HL-60/S4 treated with retinoic acid at 250 ng/mL for 4 days and 3 days (cell line): ENCODE results near the gene SLC66A1.

Source experiments
- in situ Hi-C: fragments of 300-500 bp; cut with MboI; formaldehyde crosslinking; loops from 2 replicates; pipeline ENCODE4 v1.7.0; 2022; ENCODE audit warnings: low sequenced_read_pairs

Gene SLC66A1

DNA sequence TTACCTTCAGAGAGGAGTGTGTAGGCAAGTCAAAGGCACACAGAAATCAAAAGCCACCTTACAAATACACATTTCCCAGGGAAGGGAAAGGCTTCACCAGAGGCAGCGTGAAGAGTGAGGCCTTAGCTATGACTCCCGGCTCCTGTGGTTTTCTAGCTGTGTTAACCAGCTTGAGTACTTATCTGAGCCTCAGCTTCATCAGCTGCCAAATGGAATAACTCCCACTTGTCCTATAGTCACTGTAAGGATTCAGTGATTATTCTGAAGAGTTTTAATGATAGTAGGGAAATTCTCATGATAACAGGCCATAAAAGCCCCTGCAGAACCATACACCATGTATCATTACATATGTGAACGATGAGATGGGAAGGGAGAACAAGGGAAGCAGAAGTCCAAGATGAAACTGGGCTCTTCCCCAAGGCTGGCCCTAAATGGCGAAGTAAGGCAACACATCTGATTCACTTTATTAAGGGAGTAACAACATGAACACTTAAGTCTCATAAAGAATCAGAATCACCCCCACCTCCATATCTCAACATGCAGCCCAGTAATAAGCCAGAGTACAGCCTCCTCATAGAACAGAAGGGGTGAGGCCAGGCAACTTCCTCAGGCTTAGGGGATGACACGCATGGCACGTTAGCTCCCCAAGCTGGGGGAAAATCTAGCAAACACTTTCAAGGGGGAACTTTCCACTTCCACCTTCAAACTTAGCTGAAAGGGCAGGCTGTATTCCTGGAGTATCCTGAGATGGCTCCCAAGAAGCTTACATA lies 63.7 kb downstream of the SLC66A1 start:
- in situ Hi-C loops = no loop called here

DNA sequence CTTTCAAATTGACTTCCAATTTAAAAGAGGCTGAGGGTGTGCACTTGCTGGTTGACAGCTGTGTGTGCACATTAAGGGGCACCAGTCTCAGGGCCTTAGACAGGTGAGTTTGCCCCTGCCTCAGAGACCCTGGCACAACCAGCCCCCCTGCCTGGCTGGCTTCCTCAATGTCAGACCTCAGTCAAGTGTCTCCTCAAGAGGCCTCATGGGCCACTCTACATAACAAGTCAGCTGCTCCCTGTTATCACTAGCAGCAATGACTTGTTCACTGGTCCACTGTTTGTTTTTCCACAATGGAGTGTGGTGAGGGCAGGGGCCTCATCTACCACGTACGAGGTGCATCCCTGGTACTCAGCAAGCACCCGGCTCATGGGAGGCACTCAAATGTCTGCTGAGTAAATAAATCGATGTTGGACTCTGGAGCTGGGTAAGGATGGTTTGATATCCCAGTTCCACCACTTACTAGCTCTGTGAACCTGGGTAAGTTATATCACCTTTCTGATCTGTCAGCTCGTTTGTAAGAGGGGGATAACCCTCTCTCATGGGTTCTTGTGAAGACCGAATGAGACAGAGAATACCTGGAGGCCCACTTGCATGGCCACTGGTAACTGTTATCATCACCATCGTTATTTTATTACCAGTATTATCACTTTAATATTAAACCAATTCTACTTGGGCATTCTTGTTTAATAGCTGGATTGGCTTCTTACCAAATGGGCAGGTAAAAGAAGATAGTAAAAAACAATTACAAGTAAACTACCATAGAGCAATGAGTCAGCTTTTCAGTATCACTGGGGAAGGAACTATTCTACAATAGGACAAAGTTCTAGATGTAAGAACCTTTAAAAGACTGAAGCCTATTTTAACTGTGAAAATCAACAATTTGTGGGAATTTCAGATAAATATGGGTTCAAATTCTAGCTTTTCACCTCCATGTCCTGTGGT lies 64.6 kb downstream of the SLC66A1 start:
- in situ Hi-C loops = no loop called here

DNA sequence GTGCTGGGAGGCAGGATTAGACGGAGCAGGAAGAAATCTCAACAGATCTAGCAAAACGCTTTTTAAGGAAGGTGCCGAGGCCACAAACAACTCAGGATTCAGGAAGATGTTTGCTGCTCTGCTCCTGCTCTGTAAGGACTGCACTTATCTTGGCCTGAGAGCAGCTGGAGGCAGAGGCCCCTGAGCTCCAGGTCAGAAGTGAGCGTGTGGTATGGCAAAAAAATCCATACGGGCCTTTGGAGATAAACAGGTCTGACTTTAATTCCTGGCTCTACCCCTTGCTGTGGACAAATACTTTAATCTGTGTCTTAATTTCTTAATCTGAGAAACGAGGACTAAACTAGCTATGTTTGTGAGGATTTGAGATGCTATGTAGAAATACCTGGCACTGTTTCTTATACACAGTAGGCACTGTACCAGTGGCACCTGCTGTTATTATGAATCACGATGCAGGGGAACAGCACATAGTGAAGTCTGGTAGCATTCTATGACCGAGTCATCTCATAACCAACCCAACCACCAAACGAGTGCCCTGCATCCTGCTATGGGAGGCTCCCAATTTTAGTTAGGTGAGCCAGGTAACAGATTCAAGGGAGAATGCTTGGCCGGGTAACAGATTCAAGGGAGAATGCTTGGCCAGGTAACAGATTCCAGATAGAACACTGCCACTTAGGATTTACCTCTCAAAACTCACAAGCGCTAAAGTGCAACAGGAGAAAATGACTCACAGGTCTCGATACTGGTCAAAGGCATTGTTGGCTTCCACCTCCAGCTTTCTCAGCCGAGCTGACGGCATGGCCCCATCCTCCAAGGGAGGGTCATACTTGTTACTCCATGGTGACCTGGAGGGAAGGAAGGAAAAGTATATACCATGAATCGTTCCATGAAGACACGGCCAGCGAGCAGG lies 65.9 kb downstream of the SLC66A1 start:
- in situ Hi-C loops = no loop called here
